SU-DHL-6 (cell line): ENCODE data around the gene CSNK2B.

Experiments
- H2AFZ ChIP-seq: fragments of 200-600 bp; sonication (generic); 2 replicates; pipeline ENCODE4 v1.6.1; 2014; ENCODE audit warnings: low read depth, mild to moderate bottlenecking, moderate library complexity, mixed read lengths, antibody characterized with exemption, low read length; ENCODE audit not compliant: severe bottlenecking
- H3F3A ChIP-seq: fragments of 200-600 bp; shearing (Covaris generic); 2 replicates; pipeline ENCODE4 v1.6.0; 2016; ENCODE audit warnings: antibody characterized with exemption, mild to moderate bottlenecking; ENCODE audit not compliant: insufficient read depth
- H3K27ac ChIP-seq: fragments of 200-600 bp; sonication (generic); 2 replicates; pipeline ENCODE4 v1.5.1; 2016; ENCODE audit warnings: low read depth, mild to moderate bottlenecking, low read length, moderate library complexity, mixed read lengths
- H3K27me3 ChIP-seq: fragments of 200-600 bp; sonication (generic), shearing (Covaris generic); 2 replicates; pipeline ENCODE4 v1.6.0; 2014; ENCODE audit warnings: mild to moderate bottlenecking, low read length
- H3K36me3 ChIP-seq: fragments of 200-600 bp; sonication (generic); 2 replicates; pipeline ENCODE4 v1.6.1; 2014; ENCODE audit warnings: mild to moderate bottlenecking, low read length, mixed read lengths
- H3K4me2 ChIP-seq: fragments of 300-600, 200-600 bp; shearing (Covaris generic), sonication (generic); 2 replicates; pipeline ENCODE4 v1.6.0; 2014; ENCODE audit warnings: low read length, low read depth, mild to moderate bottlenecking; ENCODE audit not compliant: poor library complexity, severe bottlenecking
- H3K4me3 ChIP-seq: fragments of 200-600 bp; sonication (generic); 2 replicates; pipeline ENCODE4 v1.5.1; 2014; ENCODE audit warnings: antibody characterized with exemption, low read length, mild to moderate bottlenecking, mixed read lengths; ENCODE audit not compliant: insufficient read depth, poor library complexity, severe bottlenecking
- H3K79me2 ChIP-seq: fragments of 200-600 bp; sonication (generic); 2 replicates; pipeline ENCODE4 v1.6.1; 2014; ENCODE audit warnings: mild to moderate bottlenecking, low read length, moderate library complexity; ENCODE audit not compliant: insufficient read depth
- H3K9ac ChIP-seq: fragments of 200-600 bp; sonication (generic); 2 replicates; pipeline ENCODE4 v1.7.0; 2014; ENCODE audit warnings: mild to moderate bottlenecking, low read length
- H3K9me2 ChIP-seq: fragments of 200-600 bp; sonication (generic); replicated peaks from 2 replicates; pipeline ENCODE4 v1.6.1; 2014; ENCODE audit warnings: low read length; ENCODE audit not compliant: insufficient read depth
- H3K9me3 ChIP-seq: fragments of 200-600 bp; sonication (generic); 2 replicates; pipeline ENCODE4 v1.6.1; 2014; ENCODE audit warnings: low read length, mixed read lengths; ENCODE audit not compliant: insufficient read depth
- H4K20me1 ChIP-seq: fragments of 200-600 bp; sonication (generic); 2 replicates; pipeline ENCODE4 v1.6.1; 2014; ENCODE audit warnings: low read depth, mild to moderate bottlenecking, antibody characterized with exemption, low read length, moderate library complexity, mixed read lengths
- CTCF ChIP-seq: fragments of 200-600 bp; sonication (generic); IDR thresholded peaks from one replicate; pipeline ENCODE4 v1.5.1; 2017; ENCODE audit warnings: antibody characterized with exemption, mild to moderate bottlenecking, low read length, moderate library complexity; ENCODE audit not compliant: insufficient read depth, poor library complexity, severe bottlenecking
- EZH2phosphoT487 ChIP-seq: fragments of 200-600 bp; sonication (generic), shearing (Covaris generic); conservative IDR thresholded peaks from 2 replicates; pipeline ENCODE4 v1.6.1; 2018; ENCODE audit warnings: mild to moderate bottlenecking, antibody characterized with exemption, low read length, moderate library complexity, mixed read lengths

CSNK2B gene

GRCh38 chr6:31683591-31683990 lies 17.7 kb downstream of the CSNK2B start:
- no peaks in the 10 kb centered on the region for H3F3A ChIP-seq
- H2AFZ ChIP-seq, result no peak overlapping the region
- H3K9me2 ChIP-seq, result no peaks in the 10 kb centered on the region
- no peaks in the 10 kb centered on the region for H3K9me3 ChIP-seq
- H3K4me3 ChIP-seq, result no peak overlapping the region
- no peaks in the 10 kb centered on the region for H3K79me2 ChIP-seq
- H3K9ac ChIP-seq, result no peak overlapping the region
- TF ChIP-seq EZH2phosphoT487 (no peak), CTCF (no peak)
- H3K27me3 ChIP-seq, result no peaks in the 10 kb centered on the region
- H3K4me2 ChIP-seq, result no peak overlapping the region
- H3K27ac ChIP-seq, result no peak overlapping the region
- H3K36me3 ChIP-seq, result no peaks in the 10 kb centered on the region
- H4K20me1 ChIP-seq, result no peaks in the 10 kb centered on the region

- no peak overlapping the region for H2AFZ ChIP-seq
- no peaks in the 10 kb centered on the region for H4K20me1 ChIP-seq
- no peak overlapping the region for H3K9ac ChIP-seq
- no peaks in the 10 kb centered on the region for H3K27me3 ChIP-seq
- H3K4me3 ChIP-seq, result no peak overlapping the region
- no peaks in the 10 kb centered on the region for H3K36me3 ChIP-seq
- H3K9me2 ChIP-seq, result no peaks in the 10 kb centered on the region
- no peak overlapping the region for H3K27ac ChIP-seq
- H3F3A ChIP-seq, result no peaks in the 10 kb centered on the region
- TF ChIP-seq CTCF (no peak), EZH2phosphoT487 (no peak)
- H3K9me3 ChIP-seq, result no peaks in the 10 kb centered on the region
- no peaks in the 10 kb centered on the region for H3K79me2 ChIP-seq
- no peak overlapping the region for H3K4me2 ChIP-seq
Measured at GRCh38 chr6:31686483-31686882, 20.6 kb downstream of the CSNK2B start.

GRCh38 chr6:31687321-31687720 lies 21.4 kb downstream of the CSNK2B start:
- no peak overlapping the region for H3K4me3 ChIP-seq
- no peak overlapping the region for H3K27ac ChIP-seq
- no peaks in the 10 kb centered on the region for H3K9me3 ChIP-seq
- no peak overlapping the region for H3K9ac ChIP-seq
- TF ChIP-seq CTCF (no peak), EZH2phosphoT487 (no peak)
- H4K20me1 ChIP-seq, result no peaks in the 10 kb centered on the region
- no peaks in the 10 kb centered on the region for H3K36me3 ChIP-seq
- H3K9me2 ChIP-seq, result no peaks in the 10 kb centered on the region
- H3K79me2 ChIP-seq, result no peaks in the 10 kb centered on the region
- H2AFZ ChIP-seq, result no peak overlapping the region
- H3K27me3 ChIP-seq, result no peaks in the 10 kb centered on the region
- H3F3A ChIP-seq, result no peaks in the 10 kb centered on the region
- H3K4me2 ChIP-seq, result no peak overlapping the region
